A549 (cell line): ENCODE results near the gene CTXN1.

Source experiments
- BHLHE40 ChIP-seq: IDR thresholded peaks from 2 replicates; pipeline ENCODE4 v1.6.1; 2012; ENCODE audit warnings: low read depth, low read length, inconsistent platforms
- CBX8 ChIP-seq: fragments of 200-600 bp; sonication (generic); IDR thresholded peaks from 2 replicates; pipeline ENCODE4 v1.6.1; 2016
- CHD2 ChIP-seq: fragments of 150-350 bp; IDR thresholded peaks from 2 replicates; pipeline ENCODE4 v1.6.1; 2014; ENCODE audit warnings: low read length; ENCODE audit not compliant: partially characterized antibody
- EP300 ChIP-seq, 2 experiments: fragments of >200 bp; sonication (Bioruptor Twin); formaldehyde crosslinking; IDR thresholded peaks; 2 replicates in 1 of 2; 3 replicates in 1 of 2; pipeline ENCODE4 v1.6.1; 2016 to 2017
- ESRRA ChIP-seq: fragments of 150-350 bp; IDR thresholded peaks from 2 replicates; pipeline ENCODE4 v1.6.1; 2014; ENCODE audit warnings: mild to moderate bottlenecking, low read length, borderline replicate concordance
- HOXA7 ChIP-seq: fragments of 250-450 bp; sonication (Bioruptor Pico); IDR thresholded peaks from 2 replicates; pipeline ENCODE4 v1.5.0; 2020; ENCODE audit warnings: mild to moderate bottlenecking, moderate library complexity
- KDM1A ChIP-seq: fragments of 200-600 bp; sonication (generic); IDR thresholded peaks from 2 replicates; pipeline ENCODE4 v1.6.1; 2016; ENCODE audit warnings: low read depth, mild to moderate bottlenecking
- NPAS2 ChIP-seq: fragments of 250-450 bp; sonication (Bioruptor Pico); IDR thresholded peaks from 2 replicates; pipeline ENCODE4 v1.8.0; 2022; ENCODE audit warnings: mild to moderate bottlenecking, moderate library complexity, borderline replicate concordance
- POLR2A ChIP-seq: IDR thresholded peaks from 2 replicates; pipeline ENCODE4 v1.6.1; 2012; ENCODE audit warnings: mild to moderate bottlenecking, low read length
- RAD21 ChIP-seq, 2 experiments: fragments of >200 bp in 1 of 2; sonication (Bioruptor Twin) in 1 of 2; formaldehyde crosslinking in 1 of 2; IDR thresholded peaks in 1 of 2; conservative IDR thresholded peaks in 1 of 2; 2 replicates in 1 of 2; 3 replicates in 1 of 2; pipeline ENCODE4 v1.6.1; 2012 to 2018; ENCODE audit warnings: inconsistent platforms in 1 of 2
- RCOR1 ChIP-seq: fragments of 150-350 bp; IDR thresholded peaks from 2 replicates; pipeline ENCODE4 v1.6.1; 2014; ENCODE audit warnings: antibody characterized with exemption, low read length, low read depth
- USF2 ChIP-seq: fragments of 450-650 bp; IDR thresholded peaks from 2 replicates; pipeline ENCODE4 v1.6.1; 2014; ENCODE audit warnings: antibody characterized with exemption
- TF ChIP-seq, protein P1 (sequence below): fragments of >200 bp; sonication (Bioruptor Twin); formaldehyde crosslinking; IDR thresholded peaks from 3 replicates; pipeline ENCODE4 v1.5.1; 2016
- TF ChIP-seq, protein P2 (sequence below): fragments of 250-450 bp; sonication (Bioruptor Pico); IDR thresholded peaks from 2 replicates; pipeline ENCODE4 v1.5.0; 2021; ENCODE audit warnings: mild to moderate bottlenecking, moderate library complexity, borderline replicate concordance

GRCh38 chr19:7881910-7882309 lies 44.0 kb downstream of the CTXN1 start:
- TF ChIP-seq, protein P1, sequence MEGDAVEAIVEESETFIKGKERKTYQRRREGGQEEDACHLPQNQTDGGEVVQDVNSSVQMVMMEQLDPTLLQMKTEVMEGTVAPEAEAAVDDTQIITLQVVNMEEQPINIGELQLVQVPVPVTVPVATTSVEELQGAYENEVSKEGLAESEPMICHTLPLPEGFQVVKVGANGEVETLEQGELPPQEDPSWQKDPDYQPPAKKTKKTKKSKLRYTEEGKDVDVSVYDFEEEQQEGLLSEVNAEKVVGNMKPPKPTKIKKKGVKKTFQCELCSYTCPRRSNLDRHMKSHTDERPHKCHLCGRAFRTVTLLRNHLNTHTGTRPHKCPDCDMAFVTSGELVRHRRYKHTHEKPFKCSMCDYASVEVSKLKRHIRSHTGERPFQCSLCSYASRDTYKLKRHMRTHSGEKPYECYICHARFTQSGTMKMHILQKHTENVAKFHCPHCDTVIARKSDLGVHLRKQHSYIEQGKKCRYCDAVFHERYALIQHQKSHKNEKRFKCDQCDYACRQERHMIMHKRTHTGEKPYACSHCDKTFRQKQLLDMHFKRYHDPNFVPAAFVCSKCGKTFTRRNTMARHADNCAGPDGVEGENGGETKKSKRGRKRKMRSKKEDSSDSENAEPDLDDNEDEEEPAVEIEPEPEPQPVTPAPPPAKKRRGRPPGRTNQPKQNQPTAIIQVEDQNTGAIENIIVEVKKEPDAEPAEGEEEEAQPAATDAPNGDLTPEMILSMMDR, result no peak
- TF ChIP-seq KDM1A (no peak), EP300 (IDR thresholded peaks at IDR 0.05) (no peak), BHLHE40 (no peak), CHD2 (no peak), ESRRA (no peak), RAD21 (conservative IDR thresholded peaks at IDR 0.05 in 1 of 2, IDR thresholded peaks at IDR 0.05 in 1 of 2) (no peak), NPAS2 (CRISPR knock-in tag) (no peak), CBX8 (no peak), POLR2A (no peak), HOXA7 (CRISPR knock-in tag) (no peak), USF2 (no peak), RCOR1 (no peak)
- TF ChIP-seq, protein P2, sequence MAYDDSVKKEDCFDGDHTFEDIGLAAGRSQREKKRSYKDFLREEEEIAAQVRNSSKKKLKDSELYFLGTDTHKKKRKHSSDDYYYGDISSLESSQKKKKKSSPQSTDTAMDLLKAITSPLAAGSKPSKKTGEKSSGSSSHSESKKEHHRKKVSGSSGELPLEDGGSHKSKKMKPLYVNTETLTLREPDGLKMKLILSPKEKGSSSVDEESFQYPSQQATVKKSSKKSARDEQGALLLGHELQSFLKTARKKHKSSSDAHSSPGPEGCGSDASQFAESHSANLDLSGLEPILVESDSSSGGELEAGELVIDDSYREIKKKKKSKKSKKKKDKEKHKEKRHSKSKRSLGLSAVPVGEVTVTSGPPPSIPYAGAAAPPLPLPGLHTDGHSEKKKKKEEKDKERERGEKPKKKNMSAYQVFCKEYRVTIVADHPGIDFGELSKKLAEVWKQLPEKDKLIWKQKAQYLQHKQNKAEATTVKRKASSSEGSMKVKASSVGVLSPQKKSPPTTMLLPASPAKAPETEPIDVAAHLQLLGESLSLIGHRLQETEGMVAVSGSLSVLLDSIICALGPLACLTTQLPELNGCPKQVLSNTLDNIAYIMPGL (CRISPR knock-in tag), result no peak
